Activated naive CD8-positive, alpha-beta T cell treated with anti-CD3 and anti-CD28 coated beads, Interleukin-2, amount 50 U/mL, for 16 hours (primary cell): ENCODE data around the gene FAM184A.

ENCODE experiments used
- DNase-seq: peaks from one replicate; pipeline ENCODE4 v3.0.0-alpha.2; 2020; ENCODE audit warnings: low read depth, low spot score

Gene FAM184A

DNA sequence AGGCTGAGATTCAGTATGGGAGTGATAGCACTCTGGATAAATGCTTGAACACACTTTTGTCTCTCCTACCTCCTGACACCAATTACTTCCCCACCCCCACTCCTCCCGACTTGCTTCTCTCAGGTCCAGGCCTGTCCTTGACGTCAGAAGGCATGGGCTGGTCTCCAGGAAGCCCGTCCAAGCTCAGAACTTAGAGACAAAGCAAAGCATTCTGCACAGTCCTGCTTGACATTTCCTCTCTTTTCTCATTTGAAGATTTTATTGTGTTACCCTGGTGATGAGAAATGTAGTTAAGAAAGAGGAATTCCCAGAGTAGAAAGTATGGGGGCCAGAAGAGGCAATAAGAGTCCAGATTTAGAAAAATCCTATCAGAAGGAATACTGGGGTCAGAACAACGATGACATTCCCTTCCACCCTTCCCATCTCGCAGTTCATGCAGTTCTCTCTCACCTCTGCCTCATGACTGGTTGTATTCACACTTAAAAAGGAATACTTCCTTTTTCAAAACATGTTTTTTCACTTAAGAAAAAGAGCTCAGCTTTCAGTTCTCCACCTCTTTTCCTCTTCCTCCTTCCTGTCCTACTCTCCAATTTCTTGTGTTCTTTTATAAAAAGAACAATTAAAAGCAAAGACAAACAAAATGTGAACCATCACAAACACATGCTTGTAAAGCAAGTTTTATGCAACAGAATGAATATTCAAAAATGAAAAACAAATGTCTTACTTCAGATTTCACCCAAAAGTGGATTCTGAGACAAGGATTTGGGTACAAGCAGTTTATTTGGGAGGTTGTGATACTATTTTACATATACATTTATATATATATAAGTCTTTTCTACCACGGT is 18.5 kb upstream of the FAM184A start:
- DNase-seq: no peak

- no peak for DNase-seq
Observed at GRCh38 chr6:119090256-119090655, 11.8 kb upstream of the FAM184A start.

DNA sequence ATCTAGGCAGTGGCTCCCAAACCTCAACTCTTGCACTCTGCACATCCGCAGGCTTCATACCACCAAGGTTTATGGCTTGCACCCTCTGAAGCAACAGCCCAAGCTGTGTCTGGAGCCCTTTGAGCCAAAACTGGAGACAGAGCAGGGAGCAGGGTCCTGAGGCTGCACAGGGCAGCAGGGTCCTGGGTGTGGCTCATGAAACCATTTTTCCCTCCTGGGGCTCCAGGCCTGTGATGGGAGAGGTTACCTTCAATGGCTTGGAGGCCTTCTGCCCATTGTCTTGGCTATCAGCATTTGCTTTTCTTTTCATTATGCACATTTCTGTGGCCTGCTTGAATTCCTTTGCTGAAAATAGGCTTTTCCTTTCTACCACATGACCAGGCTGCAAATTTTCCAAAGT is 6.3 kb upstream of the FAM184A start:
- no peak for DNase-seq

DNA sequence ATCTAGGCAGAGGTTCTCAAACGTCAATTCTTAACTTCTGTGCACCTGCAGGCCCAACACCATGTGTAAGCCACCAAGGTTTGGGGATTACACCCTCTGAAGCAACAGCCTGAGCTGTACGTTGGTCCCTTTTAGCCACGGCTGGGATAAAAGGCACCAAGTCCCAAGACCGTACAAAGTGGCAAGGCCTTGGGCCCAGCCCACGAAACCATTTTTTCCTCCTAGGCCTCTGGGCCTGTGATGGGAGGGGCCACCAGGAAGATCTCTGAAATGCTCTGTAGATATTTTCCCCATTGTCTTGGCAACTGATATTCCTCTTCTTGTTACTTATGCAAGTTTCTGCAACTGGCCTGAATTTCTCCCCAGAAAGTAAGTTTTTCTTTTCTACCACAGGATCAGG is 4.5 kb upstream of the FAM184A start:
- DNase-seq: no peak

DNA sequence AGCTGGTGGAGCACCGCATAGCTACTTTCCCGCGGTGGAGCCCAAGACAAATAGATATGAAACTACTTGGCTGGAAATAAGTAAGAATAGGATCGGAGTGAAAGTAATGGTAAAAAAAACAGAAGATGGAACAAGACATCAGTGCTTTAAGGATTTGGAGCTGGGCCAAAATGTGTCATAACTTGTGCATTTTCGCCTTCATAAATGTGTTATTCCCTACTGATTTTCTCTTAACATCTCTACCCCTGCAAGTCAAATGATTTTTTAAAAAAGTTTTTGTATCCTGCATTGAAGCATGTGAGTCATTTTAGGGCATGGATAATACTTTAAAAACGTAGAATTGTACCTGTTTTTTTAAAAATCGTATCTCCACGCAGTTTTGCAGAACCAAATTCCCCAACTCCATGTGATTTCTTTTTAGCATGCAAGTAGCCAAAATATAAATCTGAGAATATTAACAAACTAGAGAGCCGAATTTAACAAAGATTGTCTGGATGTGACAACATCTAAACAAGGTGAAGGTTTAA is 882 bp upstream of the FAM184A start:
- DNase-seq: no peak

GRCh38 chr6:119077643-119078375 is 655 bp downstream of the FAM184A start:
- no peak for DNase-seq

GRCh38 chr6:119077391-119077642 is 1.1 kb downstream of the FAM184A start:
- no peak for DNase-seq

DNA sequence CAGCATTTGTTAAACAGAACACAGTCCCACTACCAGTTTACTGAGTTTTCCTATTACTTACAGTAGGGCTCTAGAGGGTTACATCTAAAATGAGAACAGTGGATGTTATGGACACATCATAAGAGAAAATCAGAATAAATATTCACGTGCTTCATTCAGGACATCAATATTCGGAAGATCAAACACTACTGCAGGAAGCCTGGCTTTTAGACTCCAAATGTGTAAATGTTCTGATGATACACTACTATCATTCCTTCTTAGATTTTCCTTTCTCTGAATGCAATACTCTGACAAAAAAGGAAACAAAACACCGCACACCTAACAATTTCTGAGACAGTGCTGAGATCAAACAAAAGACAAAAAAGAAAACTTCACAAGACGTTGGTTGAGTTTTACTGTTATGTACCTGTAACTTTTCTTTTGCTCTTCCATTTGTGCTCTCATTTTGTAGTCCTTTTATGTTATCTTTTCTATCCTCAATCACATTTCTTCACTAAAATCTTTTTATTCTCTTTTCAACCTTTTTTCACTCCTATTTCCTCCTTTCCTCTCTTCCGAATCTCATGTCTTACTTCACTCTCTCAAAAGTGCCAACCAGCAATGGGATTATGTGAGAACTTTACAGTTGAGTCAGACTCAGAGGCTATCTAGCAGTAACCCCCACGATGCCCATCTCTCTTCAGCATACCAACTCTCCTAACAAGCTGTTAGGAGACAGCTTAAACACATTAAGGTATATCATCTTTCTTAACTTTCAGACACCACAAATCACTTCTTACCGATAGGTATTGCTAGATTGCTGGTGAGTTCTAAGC is 1.7 kb downstream of the FAM184A start:
- no peak for DNase-seq

- no peak for DNase-seq
Observed at GRCh38 chr6:119076173-119076572, 2.3 kb downstream of the FAM184A start.

GRCh38 chr6:119075200-119075981 is 3.1 kb downstream of the FAM184A start:
- no peak for DNase-seq

GRCh38 chr6:119073307-119074051 is 5.0 kb downstream of the FAM184A start:
- no peak for DNase-seq

DNA sequence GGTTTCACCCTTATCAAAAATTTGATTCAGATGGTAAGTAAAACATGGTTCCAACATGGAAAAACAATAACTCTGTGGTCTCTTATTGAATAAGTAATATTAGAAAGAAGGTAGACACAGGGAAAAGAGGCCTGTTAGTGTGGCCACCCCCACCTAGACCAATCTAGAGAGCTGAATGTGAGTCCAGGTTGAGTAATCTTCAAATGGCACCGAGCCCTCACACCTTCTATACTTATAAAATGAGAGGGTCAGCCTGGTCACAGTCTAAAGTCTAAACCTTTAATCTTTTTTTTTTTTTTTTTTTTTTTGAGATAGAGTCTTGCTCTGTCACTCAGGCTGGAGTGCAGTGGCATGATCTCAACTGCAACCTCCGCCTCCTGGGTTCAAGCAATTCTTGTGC is 6.9 kb downstream of the FAM184A start:
- no peak for DNase-seq

DNA sequence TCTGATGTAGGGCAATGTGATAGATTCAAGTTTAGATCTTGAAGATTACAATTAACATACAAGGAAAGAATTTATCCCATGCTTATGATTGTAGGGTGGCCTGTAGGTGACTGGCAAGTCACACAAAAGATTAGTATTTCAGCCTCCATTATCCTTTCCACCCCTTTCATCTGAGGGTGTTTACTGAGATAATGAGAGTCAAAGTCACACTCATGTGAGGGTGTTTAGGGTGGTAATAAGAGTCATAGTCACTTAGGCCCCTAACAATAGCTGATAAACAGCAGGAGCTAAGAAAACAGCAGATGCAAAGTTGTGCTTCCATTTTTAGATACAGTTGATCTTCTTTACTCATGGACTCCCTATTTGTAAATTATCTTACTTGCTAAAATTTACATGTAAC is 11.4 kb downstream of the FAM184A start:
- DNase-seq: no peak

DNA sequence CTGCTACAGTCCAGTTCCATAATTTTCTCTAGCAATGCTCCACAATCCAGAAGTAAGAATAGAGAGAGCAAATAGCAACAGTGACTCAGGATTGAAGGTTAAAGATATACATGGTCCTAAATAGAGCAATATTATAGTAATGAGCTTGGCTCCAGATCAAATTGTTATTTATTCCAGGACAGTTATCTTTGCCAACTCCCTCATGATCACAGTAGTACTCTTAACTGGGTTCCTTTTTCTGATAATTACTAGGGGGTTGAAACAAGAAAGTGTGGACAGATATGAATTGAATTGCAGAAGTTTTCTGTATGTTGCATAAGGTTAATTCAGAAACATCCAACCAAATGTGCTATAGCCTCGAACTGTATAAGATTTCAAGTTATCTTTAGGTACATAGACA is 11.9 kb downstream of the FAM184A start:
- DNase-seq: no peak

DNA sequence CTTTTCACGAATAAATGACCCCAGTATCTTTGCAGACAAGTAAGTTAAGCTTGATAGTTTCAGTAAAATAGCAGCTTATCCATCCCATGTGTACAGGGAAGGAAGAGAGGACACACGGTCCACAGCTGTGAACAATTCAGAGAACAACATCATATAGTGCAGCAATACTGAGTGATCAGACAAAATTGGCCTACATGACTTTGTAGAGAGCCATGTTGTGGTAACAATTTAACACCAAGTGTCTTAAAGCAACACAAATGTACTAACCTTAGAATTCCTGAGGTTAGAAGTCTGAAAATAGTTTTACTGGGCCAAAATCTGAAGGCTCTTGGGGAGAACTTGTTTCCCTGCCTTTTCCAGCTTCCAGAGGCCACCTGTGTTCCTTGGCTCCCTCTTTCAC is 12.5 kb downstream of the FAM184A start:
- DNase-seq: no peak

GRCh38 chr6:119065382-119065781 is 13.1 kb downstream of the FAM184A start:
- no peak for DNase-seq

DNA sequence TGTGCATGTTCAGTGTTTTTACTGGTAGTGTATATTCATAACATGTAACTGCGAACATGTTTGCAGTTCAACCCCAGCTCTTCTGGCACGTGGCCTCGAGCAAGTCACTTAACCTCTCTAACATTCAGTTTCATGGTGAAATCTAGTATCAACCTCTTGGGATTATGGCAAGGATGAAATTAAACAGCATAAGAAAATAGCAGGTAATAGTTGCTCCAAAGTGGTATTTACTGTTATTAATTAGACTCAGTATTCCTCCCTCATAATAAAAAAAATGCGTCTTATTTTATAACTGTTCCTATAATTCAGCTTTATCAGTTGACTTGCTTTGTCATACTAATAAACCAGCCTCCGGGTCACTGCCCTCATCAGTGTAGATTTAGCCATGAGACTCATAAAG is 15.0 kb downstream of the FAM184A start:
- DNase-seq: no peak

DNA sequence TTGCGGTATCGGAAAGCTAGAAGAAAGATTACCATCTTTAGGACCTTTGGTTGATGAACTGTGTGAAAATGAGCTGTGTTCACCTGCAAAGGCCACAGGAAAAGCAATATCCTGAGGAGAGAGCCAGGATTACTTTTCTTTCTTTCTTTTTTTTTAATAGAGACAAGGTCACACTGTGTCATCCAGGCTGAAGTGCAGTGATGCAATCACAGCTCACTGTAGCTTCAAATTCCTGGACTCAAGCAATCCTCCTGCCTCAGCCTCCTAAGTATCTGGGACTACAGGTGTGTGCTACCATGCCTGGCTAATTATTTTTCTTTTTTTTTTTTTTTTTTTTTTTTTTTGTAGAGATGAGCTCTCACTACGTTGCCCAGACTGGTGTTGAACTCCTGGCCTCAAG is 17.2 kb downstream of the FAM184A start:
- DNase-seq: no peak

DNA sequence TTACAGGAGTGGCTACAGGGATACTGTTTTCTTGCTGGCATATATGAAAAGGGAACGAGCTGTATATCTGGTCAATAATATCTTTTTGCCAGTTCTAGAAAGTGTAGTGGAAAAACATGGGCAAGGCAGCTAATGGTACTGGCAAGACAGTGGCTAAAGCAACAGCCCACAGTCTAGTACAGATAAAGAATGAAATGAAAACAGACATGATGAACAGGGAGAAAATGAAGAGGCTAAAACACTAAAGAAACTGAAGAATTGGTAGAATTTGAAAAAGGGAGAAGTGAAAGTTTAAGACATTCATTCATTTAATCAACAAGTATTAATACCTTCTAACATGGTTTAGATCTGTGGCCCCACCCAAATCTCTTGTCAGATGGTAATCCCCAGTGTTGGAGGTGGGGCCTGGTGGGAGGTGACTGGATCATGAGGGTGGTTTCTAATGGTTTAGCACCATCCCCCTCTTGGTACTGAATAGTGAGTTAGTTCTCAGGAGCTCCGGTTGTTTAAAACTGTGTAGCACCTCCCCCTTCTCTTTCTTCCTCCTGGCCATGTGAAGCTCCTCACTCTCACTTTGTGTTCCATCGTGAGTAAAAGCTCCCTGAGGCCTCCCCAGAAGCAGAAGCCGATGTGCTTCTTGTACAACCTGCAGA is 18.1 kb downstream of the FAM184A start:
- no peak for DNase-seq

- no peak for DNase-seq
Observed at GRCh38 chr6:119055069-119055468, 23.4 kb downstream of the FAM184A start.
